Iris pigment epithelial cell (primary cell): ENCODE measurements around the gene ARHGDIB.

Experiments
- DNase-seq: peaks from one replicate; pipeline ENCODE4 v3.0.0-alpha.2; 2011; ENCODE audit warnings: low read depth

Gene ARHGDIB

DNA sequence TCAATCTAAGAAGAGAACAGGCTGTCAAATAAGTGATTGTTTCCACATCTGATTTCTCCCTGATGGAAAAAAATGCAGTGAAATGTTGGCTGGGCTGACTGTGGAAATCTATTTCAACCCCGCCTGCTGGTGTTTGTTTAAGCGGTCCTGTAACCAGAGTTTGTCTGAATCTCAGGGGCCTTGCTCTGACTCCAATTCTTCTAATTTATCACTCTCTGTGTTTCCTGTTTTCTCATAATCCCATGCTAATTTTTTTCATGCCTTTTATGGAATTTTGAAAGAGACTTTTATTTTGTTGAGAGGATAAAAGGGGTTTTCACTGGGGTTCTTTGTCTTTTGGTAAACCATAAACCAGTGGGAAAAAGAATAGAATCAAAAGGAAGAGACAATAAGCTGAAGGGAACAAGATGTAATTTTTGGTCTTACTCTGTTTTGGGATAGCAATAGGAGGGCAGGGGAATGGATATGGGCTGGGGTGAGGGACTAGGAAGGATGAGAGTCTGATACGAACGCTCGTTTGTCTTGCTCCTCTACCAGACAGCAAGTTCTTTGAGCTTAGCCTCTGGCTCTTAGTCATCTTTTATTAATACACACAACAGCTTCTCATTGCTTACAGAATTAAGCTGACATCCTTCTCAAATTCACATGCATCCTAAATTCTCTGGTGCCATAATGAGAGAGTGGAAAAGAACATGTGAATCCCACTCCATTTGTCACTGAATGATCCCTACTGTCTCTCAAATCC, 67.7 kb downstream of the ARHGDIB start:
- peak; percentile 52 for DNase-seq

DNA sequence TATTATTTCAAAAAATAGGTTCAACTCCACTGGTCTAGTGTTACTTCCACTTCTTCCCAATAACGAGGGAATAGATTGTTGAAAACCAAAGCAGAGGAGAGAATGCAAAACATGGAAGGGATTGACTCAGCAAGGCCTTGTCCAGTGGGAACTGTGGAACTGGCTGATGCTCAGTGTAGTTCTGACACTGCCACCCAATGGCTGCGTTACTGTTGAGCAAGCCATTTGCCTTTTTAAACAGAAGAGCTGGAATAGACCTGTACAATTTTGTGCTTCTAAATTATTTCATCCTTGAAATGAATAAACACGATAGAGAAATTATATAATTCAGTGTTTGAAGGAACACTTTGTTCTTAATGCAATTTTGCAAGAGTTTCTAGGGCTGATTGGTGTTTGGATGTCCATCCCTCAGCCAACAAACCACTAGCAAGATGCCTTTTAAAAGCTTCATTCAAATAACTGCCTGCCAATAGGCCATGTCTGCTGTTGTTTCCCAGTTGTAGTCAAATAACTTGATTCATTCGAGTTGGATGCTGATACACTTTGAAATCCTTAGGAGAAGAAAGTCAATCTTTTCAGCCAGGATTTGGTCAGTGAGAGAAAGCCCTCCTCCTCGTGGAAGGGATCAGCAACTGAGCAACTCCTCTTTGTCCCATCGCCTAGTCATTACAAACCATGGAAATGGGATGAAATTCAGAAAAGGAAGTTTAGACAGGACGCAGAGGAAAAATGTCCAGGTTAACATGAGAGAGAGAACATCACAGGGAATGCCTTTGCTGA, 68.5 kb downstream of the ARHGDIB start:
- peak; percentile 40 for DNase-seq
